ENCODE data around the gene VIPR1. TPM values are rescaled to one million over a fixed set of nuclear protein-coding genes. Genes with fewer than 3 reads are reported as not detected.

Gene VIPR1
- total and polyA plus RNA-seq, 7 experiments from 2014 or later: 8.0 to 133 (median 54.9) TPM

- Mint-ChIP-seq H3K4me1 (peaks cover 31 to 60% (median 57%) of the 10 kb centered on the region in 7 donors), H3K36me3 (peaks cover 6 to 33% (median 12%) of the 10 kb centered on the region in 5 donors), H3K27ac (peak within 1 kb of the TSS; percentile 89 to 99 (median 96)), H3K27me3 (no peaks in the 10 kb centered on the region), H3K4me3 (peak within 1 kb of the TSS; percentile 77 to 97 (median 94)), H3K9me3 (peaks cover 0 to 3% (median 0%) of the 10 kb centered on the region in 11 donors)
- peak; percentile 94 for ATAC-seq
- intact Hi-C loops (cut with micrococcal nuclease): loop anchor here (1.0 to 5.0 kb wide), 14 partner anchors 8 to 1110 kb away; partner anchors contain the start of genes NKTR (in 2 of the 2), SS18L2 (in 2 of the 2), ABHD5 (in 1 of the 2) and ANO10 (in 1 of the 2)
- DNase-seq: peak; percentile 86 to 95 (median 94)
- peaks cover 19 to 25% of the 10 kb centered on the region in 2 donors for H3K4me1 ChIP-seq (ENCODE audit: control insufficient read depth in 2 of 2, insufficient read depth in 2 of 2, low read length in 2 of 2)
- ChIA-PET CTCF (interaction anchor here (1.2 to 1.4 kb wide), 4 partner anchors 22 to 174 kb away, joined by 3 to 8 read pairs (median 4); partner anchors contain the start of gene VIPR1), POLR2A (interaction anchor here (1.0 to 3.2 kb wide), 11 partner anchors 9 to 164 kb away, joined by 3 to 30 read pairs (median 4); partner anchors contain the start of genes NKTR, SS18L2 and VIPR1)
- no peaks in the 10 kb centered on the region for H3K27me3 ChIP-seq (ENCODE audit: control insufficient read depth in 2 of 2, insufficient read depth in 2 of 2, low read length in 2 of 2)
- H3K9me3 ChIP-seq (ENCODE audit: control insufficient read depth in 2 of 3, low read length in 3 of 3): no peaks in the 10 kb centered on the region
- peak within 1 kb of the TSS; percentile 92 for H3K27ac ChIP-seq (ENCODE audit: low read depth, low read length)
- H3K36me3 ChIP-seq (ENCODE audit: control insufficient read depth in 2 of 3, insufficient read depth in 3 of 3, low read length in 3 of 3): peaks cover 0 to 4% (median 0%) of the 10 kb centered on the region in 3 experiments
- peak within 1 kb of the TSS; percentile 86 for H3K4me3 ChIP-seq (ENCODE audit: low read length)
Measured at GRCh38 chr3:42581709-42582473, 79.4 kb downstream of the VIPR1 start, which contains the start of gene SEC22C. Gene SEC22C (minus strand): TSS chr3:42581967. CDS start chr3:42569046, 12,921 bp downstream.

DNA sequence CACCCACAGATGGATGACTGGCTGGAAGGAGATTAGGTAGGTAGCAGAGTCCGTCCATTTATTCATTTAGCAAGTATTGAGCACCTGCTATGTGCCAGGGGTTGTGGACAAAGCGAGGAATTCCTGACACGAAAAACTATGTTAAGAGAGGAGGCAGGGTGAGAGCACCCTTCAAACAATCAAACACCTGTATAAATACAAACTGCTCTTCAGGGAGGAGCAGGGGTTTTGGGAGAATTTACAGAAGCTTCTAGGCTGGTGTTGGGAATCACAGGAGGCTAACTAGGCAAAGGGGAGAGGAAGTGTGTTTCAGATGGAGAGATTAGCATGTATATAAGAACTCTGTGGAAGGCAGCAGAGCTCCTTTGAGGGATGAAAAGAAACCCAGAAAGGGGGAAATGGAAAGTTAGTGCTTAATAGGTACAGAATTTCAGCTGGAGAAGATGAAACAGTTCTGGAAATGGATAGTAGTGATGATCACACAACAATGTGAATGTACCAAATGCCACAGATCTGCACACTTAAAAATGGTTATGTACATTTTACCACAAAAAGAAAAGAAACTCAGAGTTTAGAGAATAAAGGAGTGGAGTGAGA is 80.1 kb downstream of the VIPR1 start:
- Mint-ChIP-seq H3K4me1 (peaks cover 28 to 58% (median 50%) of the 10 kb centered on the region in 7 donors), H3K27me3 (no peaks in the 10 kb centered on the region), H3K4me3 (peak overlapping the region; percentile 77 to 97 (median 94)), H3K9me3 (peaks cover 0 to 3% (median 0%) of the 10 kb centered on the region in 11 donors), H3K27ac (peak overlapping the region; percentile 89 to 99 (median 96)), H3K36me3 (peaks cover 4 to 27% (median 6%) of the 10 kb centered on the region in 5 donors)
- Histone ChIP-seq H3K27me3 (ENCODE audit: control insufficient read depth in 2 of 2, insufficient read depth in 2 of 2, low read length in 2 of 2) (no peaks in the 10 kb centered on the region), H3K4me3 (ENCODE audit: low read length) (peak overlapping the region; percentile 86), H3K36me3 (ENCODE audit: control insufficient read depth in 2 of 3, insufficient read depth in 3 of 3, low read length in 3 of 3) (peaks cover 0 to 4% (median 0%) of the 10 kb centered on the region in 3 experiments), H3K4me1 (ENCODE audit: control insufficient read depth in 2 of 2, insufficient read depth in 2 of 2, low read length in 2 of 2) (peaks cover 19 to 25% of the 10 kb centered on the region in 2 donors), H3K27ac (ENCODE audit: low read depth, low read length) (peak overlapping the region; percentile 92), H3K9me3 (ENCODE audit: control insufficient read depth in 2 of 3, low read length in 3 of 3) (no peaks in the 10 kb centered on the region)
- ATAC-seq: no peak
- POLR2A ChIA-PET: interaction anchor here (0.9 to 3.2 kb wide), 11 partner anchors 8 to 80 kb away, joined by 3 to 30 read pairs (median 4); partner anchors contain the start of genes NKTR, SS18L2 and VIPR1
- CTCF ChIA-PET: interaction anchor here (1.2 to 1.4 kb wide), 3 partner anchors 25 to 173 kb away, joined by 3 to 5 read pairs (median 4); partner anchors contain the start of gene VIPR1
- no peak for DNase-seq
- intact Hi-C loops (cut with micrococcal nuclease): loop anchor here (1.0 to 5.0 kb wide), 14 partner anchors 8 to 1110 kb away; partner anchors contain the start of genes NKTR (in 2 of the 2), SS18L2 (in 2 of the 2), ABHD5 (in 1 of the 2) and ANO10 (in 1 of the 2)

Other genes with a start within 250 kb of the VIPR1 start
- gene CCK, start 236.5 kb upstream of the VIPR1 start, total RNA-seq: not detected
- not detected for gene CCK, start 236.5 kb upstream of the VIPR1 start, polyA plus RNA-seq
- not detected for gene LYZL4, start 92.0 kb upstream of the VIPR1 start, total RNA-seq
- gene LYZL4, start 92.0 kb upstream of the VIPR1 start, polyA plus RNA-seq: not detected
- gene SEC22C, start 79.3 kb downstream of the VIPR1 start, total RNA-seq: 10 to 100 TPM; 39.7 to 54.8 (median 51.3) TPM
- gene SEC22C, start 79.3 kb downstream of the VIPR1 start, polyA plus RNA-seq: 10 to 100 TPM; 38.0 to 50.4 TPM
- gene SS18L2, start 88.2 kb downstream of the VIPR1 start, total RNA-seq: 10 to 100 TPM; 31.3 to 60.9 (median 38.9) TPM
- gene SS18L2, start 88.2 kb downstream of the VIPR1 start, polyA plus RNA-seq: 100 to 1,000 TPM in 1 of 2 donors, 10 to 100 TPM in 1; 75.6 to 117 TPM
- 100 to 1,000 TPM; 110 to 275 (median 238) TPM for gene NKTR, start 98.0 kb downstream of the VIPR1 start, total RNA-seq
- 10 to 100 TPM; 10.9 to 12.0 TPM for gene NKTR, start 98.0 kb downstream of the VIPR1 start, polyA plus RNA-seq
- gene ZBTB47, start 151.1 kb downstream of the VIPR1 start, total RNA-seq: 1 to 10 TPM in 4 of 5 experiments, under 1 TPM in 1; 0.38 to 3.8 (median 1.6) TPM
- gene ZBTB47, start 151.1 kb downstream of the VIPR1 start, polyA plus RNA-seq: not detected
- not detected for gene KLHL40, start 182.9 kb downstream of the VIPR1 start, total RNA-seq
- gene KLHL40, start 182.9 kb downstream of the VIPR1 start, polyA plus RNA-seq: not detected
- gene HHATL, start 200.2 kb downstream of the VIPR1 start, total RNA-seq: not detected
- gene HHATL, start 200.2 kb downstream of the VIPR1 start, polyA plus RNA-seq: not detected

Data from naive thymus-derived CD4-positive, alpha-beta T cell (primary cell).